GM19099 (cell line): ENCODE data around the gene ENPP4.
A peak's percentile ranks its signal among the peaks of the same experiment; 100 is the strongest.

Source experiments
- POLR2A ChIP-seq: IDR thresholded peaks from 3 replicates; pipeline ENCODE4 v1.6.1; 2011; ENCODE audit warnings: low read depth; ENCODE audit not compliant: insufficient read length; ENCODE audit errors: extremely low read depth

Gene ENPP4

GRCh38 chr6:46129629-46130511 is at the start of gene ENPP4:
Gene ENPP4, plus strand, starts transcription at chr6:46129989. Its CDS starts 9,595 bp downstream, at chr6:46139584.
- peak; percentile 67 for TF ChIP-seq POLR2A

DNA sequence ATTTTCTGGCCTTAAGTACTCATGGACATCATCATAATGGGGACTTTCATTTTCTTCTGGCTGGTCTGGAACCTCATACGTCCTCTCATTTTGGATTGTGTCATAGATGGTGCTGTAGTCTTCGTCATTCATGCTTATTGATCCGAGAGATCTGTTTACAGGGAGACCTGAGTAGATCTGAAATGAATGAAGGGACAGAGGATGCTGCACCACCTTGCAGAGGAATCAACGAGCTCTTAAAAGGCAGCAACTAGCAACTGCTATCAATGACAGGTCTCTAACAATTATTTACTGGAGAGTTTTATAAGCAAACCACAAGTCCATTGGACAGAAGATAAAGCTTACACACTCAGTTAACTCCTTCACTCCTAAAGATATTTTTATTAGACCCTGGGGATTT is 49.7 kb upstream of the ENPP4 start:
- no peak for TF ChIP-seq POLR2A

DNA sequence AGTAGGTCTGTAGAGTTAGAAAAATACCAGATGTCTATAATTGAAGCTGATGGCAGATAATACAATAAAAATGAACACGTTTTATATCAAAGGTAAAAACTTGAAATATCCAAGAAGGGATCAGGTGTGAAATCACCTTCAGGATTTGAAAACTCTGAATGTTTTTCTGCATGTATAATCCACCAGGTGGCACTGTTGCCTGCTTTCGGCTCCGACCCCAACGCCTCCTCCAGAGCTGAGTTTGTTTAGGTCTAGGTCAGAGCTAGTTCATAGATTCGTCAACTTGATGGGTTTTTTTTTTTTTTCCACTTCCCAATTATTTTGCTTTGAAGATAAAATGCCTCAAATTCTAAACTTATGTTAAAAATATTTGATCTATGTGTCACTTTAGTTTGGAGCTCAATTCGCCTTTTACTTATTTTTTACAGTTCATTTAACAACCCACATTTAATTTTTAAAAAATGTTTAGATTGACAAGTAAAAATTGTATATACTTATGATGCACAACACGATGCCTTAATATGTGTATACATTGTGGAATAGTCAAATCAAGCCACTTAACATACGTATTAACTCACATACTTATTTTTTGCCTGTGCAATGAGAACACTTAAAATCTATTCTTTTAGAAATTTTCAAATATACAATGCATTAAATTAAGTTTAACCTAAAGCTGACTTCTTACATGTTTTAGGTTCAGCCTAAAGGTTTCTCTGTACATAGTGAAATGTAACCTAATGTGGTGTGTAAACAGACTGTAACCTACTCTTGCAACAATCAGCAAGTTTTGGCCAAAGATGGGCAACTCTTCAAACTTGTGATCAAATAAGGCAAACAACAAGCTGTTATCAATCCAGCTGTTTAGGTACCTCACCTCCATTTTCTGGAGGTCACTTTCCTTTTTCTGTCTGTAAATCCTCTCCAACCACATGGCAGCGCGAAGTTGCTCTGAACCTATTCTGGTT is 39.4 kb upstream of the ENPP4 start:
- TF ChIP-seq POLR2A, result no peak

- TF ChIP-seq POLR2A, result no peak
These were observed 38.7 kb upstream of the ENPP4 start for GRCh38 chr6:46091080-46091478.

- TF ChIP-seq POLR2A, result no peak
These were observed 34.5 kb upstream of the ENPP4 start for GRCh38 chr6:46095251-46095650.

DNA sequence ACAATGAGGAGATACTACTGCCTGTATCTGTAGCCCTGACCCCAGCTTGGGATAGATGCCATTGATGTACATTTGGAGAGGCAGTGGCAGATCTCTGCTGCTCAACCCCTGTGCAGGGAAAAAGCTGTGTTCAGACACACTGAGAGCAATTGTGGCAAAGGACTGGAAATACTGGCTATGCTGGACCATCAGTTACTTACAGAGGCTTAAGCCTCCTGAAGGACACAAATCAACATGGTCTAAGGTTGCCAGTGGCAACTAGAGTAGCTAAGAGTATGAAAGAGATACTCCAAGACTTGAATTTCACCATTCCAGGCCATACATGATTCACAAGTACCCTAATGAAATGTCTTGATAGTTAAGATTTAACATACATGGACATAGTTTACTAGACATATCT is 32.4 kb upstream of the ENPP4 start:
- TF ChIP-seq POLR2A, result no peak

- TF ChIP-seq POLR2A, result no peak
These were observed 31.1 kb upstream of the ENPP4 start for GRCh38 chr6:46098678-46099077.

- TF ChIP-seq POLR2A, result no peak
These were observed 29.8 kb upstream of the ENPP4 start for GRCh38 chr6:46099952-46100351.

DNA sequence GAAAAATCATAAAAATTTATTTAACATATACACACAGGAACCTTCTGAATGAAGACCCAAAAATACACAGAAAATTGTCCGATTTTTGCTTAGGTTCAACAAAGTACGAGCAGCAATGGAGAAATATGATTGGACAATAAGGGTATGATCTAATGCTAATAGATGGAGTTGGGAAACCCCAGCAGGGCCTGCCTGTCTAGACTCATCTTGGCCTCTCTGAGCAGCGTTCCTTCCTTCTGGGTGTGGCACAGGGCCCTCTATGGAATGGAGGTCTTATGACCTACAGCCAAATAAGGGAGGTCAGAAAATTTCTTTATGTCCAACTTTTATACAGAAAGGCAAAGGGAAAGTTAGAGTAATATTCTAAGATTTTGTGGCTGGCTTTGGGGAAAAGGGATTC is 27.7 kb upstream of the ENPP4 start:
- TF ChIP-seq POLR2A, result no peak

- no peak for TF ChIP-seq POLR2A
These were observed 26.2 kb upstream of the ENPP4 start for GRCh38 chr6:46103441-46104115.

DNA sequence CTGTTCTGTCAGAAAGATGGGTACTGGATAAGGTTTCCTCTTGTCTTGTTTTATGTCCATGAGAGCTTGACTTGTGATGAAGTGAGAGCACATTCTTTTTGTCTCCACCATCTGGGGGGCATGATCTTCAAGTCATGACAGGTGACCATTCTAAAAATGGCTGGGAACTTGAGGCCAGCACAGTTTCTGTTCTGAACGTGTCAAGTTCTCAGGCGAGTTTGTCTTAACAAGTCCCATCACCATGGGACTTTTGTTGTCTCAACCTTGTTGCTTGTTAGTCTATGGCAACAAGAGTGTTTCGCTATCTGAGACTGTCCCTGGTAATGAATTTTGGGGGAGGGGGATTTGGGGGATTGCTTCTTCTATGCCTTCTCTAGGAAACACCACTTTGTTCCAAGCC is 25.6 kb upstream of the ENPP4 start:
- TF ChIP-seq POLR2A, result no peak

GRCh38 chr6:46105568-46105967 is 24.2 kb upstream of the ENPP4 start:
- no peak for TF ChIP-seq POLR2A

DNA sequence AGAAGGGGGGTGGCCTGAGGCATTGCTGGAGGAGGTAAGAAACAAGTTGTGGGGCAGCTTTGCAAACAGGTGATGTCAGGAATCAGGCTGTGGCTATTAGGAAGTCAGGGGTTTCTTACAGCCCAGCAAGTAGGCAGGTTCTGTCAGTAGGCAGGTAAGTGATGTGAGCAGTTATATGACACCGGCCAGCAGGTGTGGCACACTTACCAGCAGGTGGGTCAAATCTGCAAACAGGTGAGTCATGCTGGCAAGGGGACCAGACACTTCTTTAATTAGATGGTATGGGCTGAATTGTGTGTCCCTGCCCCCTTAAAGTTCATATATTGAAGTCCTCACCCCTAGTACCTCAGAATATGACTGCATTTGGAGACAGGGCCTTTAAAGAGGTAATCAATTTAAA is 16.4 kb upstream of the ENPP4 start:
- TF ChIP-seq POLR2A, result no peak

- no peak for TF ChIP-seq POLR2A
These were observed 14.2 kb upstream of the ENPP4 start for GRCh38 chr6:46115634-46116033.

DNA sequence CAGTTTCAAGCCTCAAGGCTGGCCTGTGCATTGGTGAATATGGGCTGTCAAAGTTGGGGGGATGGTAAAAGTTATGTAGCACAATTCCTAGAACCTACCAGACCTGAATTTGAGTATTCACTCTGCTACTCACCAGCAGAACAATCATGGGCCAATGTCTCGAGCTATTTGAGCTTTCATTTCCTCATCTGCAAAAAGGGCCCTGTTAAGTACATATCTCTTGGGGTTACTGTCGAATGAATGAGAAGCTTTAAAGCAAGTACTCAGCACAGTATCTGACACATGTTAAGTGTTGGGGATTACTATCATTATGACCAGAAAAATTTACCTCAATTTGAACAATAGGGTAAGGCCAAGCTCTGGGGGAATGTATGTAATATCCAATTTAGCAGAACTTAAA is 13.5 kb upstream of the ENPP4 start:
- TF ChIP-seq POLR2A, result no peak
